ENCODE measurements around the gene RANGAP1.

The RANGAP1 gene

GRCh38 chr22:41239443-41240128 is 46.4 kb downstream of the RANGAP1 start:
- Histone ChIP-seq H3K27me3 (ENCODE audit: control insufficient read depth, insufficient read depth, low read length) (no peaks in the 10 kb centered on the region), H3K4me3 (ENCODE audit: low read length) (no peak overlapping the region), H3K9ac (ENCODE audit: low read length) (no peak overlapping the region), H3K9me3 (ENCODE audit: control insufficient read depth, low read depth, low read length) (no peaks in the 10 kb centered on the region), H3K36me3 (ENCODE audit: control insufficient read depth, low read depth, low read length) (no peaks in the 10 kb centered on the region), H3K27ac (ENCODE audit: low read length) (no peak overlapping the region), H3K4me1 (ENCODE audit: control insufficient read depth, low read depth, low read length) (no peaks in the 10 kb centered on the region)

- Histone ChIP-seq H3K27me3 (ENCODE audit: control insufficient read depth, insufficient read depth, low read length) (no peaks in the 10 kb centered on the region), H3K4me3 (ENCODE audit: low read length) (no peak overlapping the region), H3K36me3 (ENCODE audit: control insufficient read depth, low read depth, low read length) (no peaks in the 10 kb centered on the region), H3K4me1 (ENCODE audit: control insufficient read depth, low read depth, low read length) (no peaks in the 10 kb centered on the region), H3K9me3 (ENCODE audit: control insufficient read depth, low read depth, low read length) (no peaks in the 10 kb centered on the region), H3K27ac (ENCODE audit: low read length) (no peak overlapping the region), H3K9ac (ENCODE audit: low read length) (no peak overlapping the region)
Observed at GRCh38 chr22:41238570-41239442, 47.2 kb downstream of the RANGAP1 start.

- Histone ChIP-seq H3K27ac (ENCODE audit: low read length) (no peak overlapping the region), H3K4me3 (ENCODE audit: low read length) (peak overlapping the region; percentile 39), H3K36me3 (ENCODE audit: control insufficient read depth, low read depth, low read length) (no peaks in the 10 kb centered on the region), H3K9me3 (ENCODE audit: control insufficient read depth, low read depth, low read length) (no peaks in the 10 kb centered on the region), H3K27me3 (ENCODE audit: control insufficient read depth, insufficient read depth, low read length) (no peaks in the 10 kb centered on the region), H3K9ac (ENCODE audit: low read length) (no peak overlapping the region), H3K4me1 (ENCODE audit: control insufficient read depth, low read depth, low read length) (no peaks in the 10 kb centered on the region)
Observed at GRCh38 chr22:41237707-41238569, 48.0 kb downstream of the RANGAP1 start.

GRCh38 chr22:41237036-41237706 is 48.8 kb downstream of the RANGAP1 start:
- Histone ChIP-seq H3K9me3 (ENCODE audit: control insufficient read depth, low read depth, low read length) (no peaks in the 10 kb centered on the region), H3K27ac (ENCODE audit: low read length) (no peak overlapping the region), H3K9ac (ENCODE audit: low read length) (no peak overlapping the region), H3K4me1 (ENCODE audit: control insufficient read depth, low read depth, low read length) (no peaks in the 10 kb centered on the region), H3K27me3 (ENCODE audit: control insufficient read depth, insufficient read depth, low read length) (no peaks in the 10 kb centered on the region), H3K4me3 (ENCODE audit: low read length) (peak overlapping the region; percentile 39), H3K36me3 (ENCODE audit: control insufficient read depth, low read depth, low read length) (no peaks in the 10 kb centered on the region)

GRCh38 chr22:41234815-41235695 is 50.9 kb downstream of the RANGAP1 start:
- H3K27ac ChIP-seq (ENCODE audit: low read length), result no peak overlapping the region
- H3K9ac ChIP-seq (ENCODE audit: low read length), result no peak overlapping the region
- no peaks in the 10 kb centered on the region for H3K9me3 ChIP-seq (ENCODE audit: control insufficient read depth, low read depth, low read length)
- no peaks in the 10 kb centered on the region for H3K27me3 ChIP-seq (ENCODE audit: control insufficient read depth, insufficient read depth, low read length)
- H3K4me3 ChIP-seq (ENCODE audit: low read length), result no peak overlapping the region
- H3K4me1 ChIP-seq (ENCODE audit: control insufficient read depth, low read depth, low read length), result no peaks in the 10 kb centered on the region
- H3K36me3 ChIP-seq (ENCODE audit: control insufficient read depth, low read depth, low read length), result no peaks in the 10 kb centered on the region

GRCh38 chr22:41231369-41231768 is 54.6 kb downstream of the RANGAP1 start:
- Histone ChIP-seq H3K9me3 (ENCODE audit: control insufficient read depth, low read depth, low read length) (no peaks in the 10 kb centered on the region), H3K27me3 (ENCODE audit: control insufficient read depth, insufficient read depth, low read length) (no peaks in the 10 kb centered on the region), H3K4me3 (ENCODE audit: low read length) (no peak overlapping the region), H3K36me3 (ENCODE audit: control insufficient read depth, low read depth, low read length) (peaks cover 12% of the 10 kb centered on the region), H3K4me1 (ENCODE audit: control insufficient read depth, low read depth, low read length) (no peaks in the 10 kb centered on the region), H3K9ac (ENCODE audit: low read length) (no peak overlapping the region), H3K27ac (ENCODE audit: low read length) (no peak overlapping the region)

- H3K9me3 ChIP-seq (ENCODE audit: control insufficient read depth, low read depth, low read length), result no peaks in the 10 kb centered on the region
- H3K9ac ChIP-seq (ENCODE audit: low read length), result no peak overlapping the region
- H3K27me3 ChIP-seq (ENCODE audit: control insufficient read depth, insufficient read depth, low read length), result no peaks in the 10 kb centered on the region
- no peak overlapping the region for H3K4me3 ChIP-seq (ENCODE audit: low read length)
- no peaks in the 10 kb centered on the region for H3K4me1 ChIP-seq (ENCODE audit: control insufficient read depth, low read depth, low read length)
- H3K36me3 ChIP-seq (ENCODE audit: control insufficient read depth, low read depth, low read length), result peaks cover 21% of the 10 kb centered on the region
- H3K27ac ChIP-seq (ENCODE audit: low read length), result no peak overlapping the region
Observed at GRCh38 chr22:41230401-41230785, 55.6 kb downstream of the RANGAP1 start.

GRCh38 chr22:41229730-41230400 is 56.1 kb downstream of the RANGAP1 start:
- peaks cover 26% of the 10 kb centered on the region for H3K36me3 ChIP-seq (ENCODE audit: control insufficient read depth, low read depth, low read length)
- no peak overlapping the region for H3K9ac ChIP-seq (ENCODE audit: low read length)
- H3K4me3 ChIP-seq (ENCODE audit: low read length), result no peak overlapping the region
- no peaks in the 10 kb centered on the region for H3K4me1 ChIP-seq (ENCODE audit: control insufficient read depth, low read depth, low read length)
- H3K9me3 ChIP-seq (ENCODE audit: control insufficient read depth, low read depth, low read length), result no peaks in the 10 kb centered on the region
- no peak overlapping the region for H3K27ac ChIP-seq (ENCODE audit: low read length)
- H3K27me3 ChIP-seq (ENCODE audit: control insufficient read depth, insufficient read depth, low read length), result no peaks in the 10 kb centered on the region

- Histone ChIP-seq H3K27me3 (ENCODE audit: control insufficient read depth, insufficient read depth, low read length) (no peaks in the 10 kb centered on the region), H3K4me3 (ENCODE audit: low read length) (no peak overlapping the region), H3K9ac (ENCODE audit: low read length) (no peak overlapping the region), H3K9me3 (ENCODE audit: control insufficient read depth, low read depth, low read length) (no peaks in the 10 kb centered on the region), H3K4me1 (ENCODE audit: control insufficient read depth, low read depth, low read length) (no peaks in the 10 kb centered on the region), H3K36me3 (ENCODE audit: control insufficient read depth, low read depth, low read length) (peaks cover 31% of the 10 kb centered on the region), H3K27ac (ENCODE audit: low read length) (no peak overlapping the region)
Observed at GRCh38 chr22:41229215-41229614, 56.8 kb downstream of the RANGAP1 start.
